ENCODE measurements around the gene ANKRD30A.
"Not testable (repeated sequence)": the region's sequence is repeated elsewhere in the genome, so short reads cannot be mapped to it uniquely, and the experiment has no call there.

The ANKRD30A gene

DNA sequence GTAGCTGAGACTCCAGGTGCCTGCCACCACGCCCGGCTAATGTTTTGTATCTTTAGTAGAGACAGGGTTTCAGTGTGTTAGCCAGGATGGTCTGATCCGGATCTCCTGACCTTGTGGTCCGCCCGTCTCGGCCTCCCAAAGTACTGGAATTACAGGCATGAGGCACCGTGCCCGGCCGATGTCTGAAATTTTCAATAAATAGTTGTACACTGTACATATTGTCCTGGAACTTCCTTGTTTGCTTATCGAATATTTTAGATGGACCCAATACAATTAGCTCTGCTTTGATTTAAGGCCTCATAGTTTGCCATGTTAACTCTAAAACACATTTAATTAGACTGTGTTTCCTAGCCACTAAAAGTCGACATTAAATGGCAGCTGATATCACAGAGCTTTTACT lies 57.3 kb downstream of the ANKRD30A start:
- DNase-seq (ENCODE audit: low spot score), result not testable (repeated sequence)

DNA sequence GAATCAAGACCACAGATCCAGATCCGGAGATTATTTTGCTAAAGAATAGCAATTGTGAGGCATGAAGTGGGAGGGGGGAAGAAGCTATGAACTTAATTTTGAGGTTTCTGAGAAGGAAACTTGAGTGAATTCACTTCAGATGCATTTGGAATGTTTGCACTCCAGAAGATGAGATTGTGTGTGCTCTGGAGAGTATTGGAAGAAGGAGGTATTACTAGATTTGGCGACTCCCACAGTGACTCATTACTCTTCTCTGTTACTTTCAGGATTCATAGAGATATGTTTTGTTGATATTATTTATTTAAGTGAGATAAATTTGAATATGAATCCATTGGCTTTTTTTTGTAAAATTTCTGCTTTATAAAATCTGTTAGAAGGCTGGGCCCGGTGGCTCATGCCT lies 80.7 kb downstream of the ANKRD30A start:
- TF ChIP-seq, protein P1, sequence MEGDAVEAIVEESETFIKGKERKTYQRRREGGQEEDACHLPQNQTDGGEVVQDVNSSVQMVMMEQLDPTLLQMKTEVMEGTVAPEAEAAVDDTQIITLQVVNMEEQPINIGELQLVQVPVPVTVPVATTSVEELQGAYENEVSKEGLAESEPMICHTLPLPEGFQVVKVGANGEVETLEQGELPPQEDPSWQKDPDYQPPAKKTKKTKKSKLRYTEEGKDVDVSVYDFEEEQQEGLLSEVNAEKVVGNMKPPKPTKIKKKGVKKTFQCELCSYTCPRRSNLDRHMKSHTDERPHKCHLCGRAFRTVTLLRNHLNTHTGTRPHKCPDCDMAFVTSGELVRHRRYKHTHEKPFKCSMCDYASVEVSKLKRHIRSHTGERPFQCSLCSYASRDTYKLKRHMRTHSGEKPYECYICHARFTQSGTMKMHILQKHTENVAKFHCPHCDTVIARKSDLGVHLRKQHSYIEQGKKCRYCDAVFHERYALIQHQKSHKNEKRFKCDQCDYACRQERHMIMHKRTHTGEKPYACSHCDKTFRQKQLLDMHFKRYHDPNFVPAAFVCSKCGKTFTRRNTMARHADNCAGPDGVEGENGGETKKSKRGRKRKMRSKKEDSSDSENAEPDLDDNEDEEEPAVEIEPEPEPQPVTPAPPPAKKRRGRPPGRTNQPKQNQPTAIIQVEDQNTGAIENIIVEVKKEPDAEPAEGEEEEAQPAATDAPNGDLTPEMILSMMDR (IDR thresholded peaks at IDR 0.05; ENCODE audit: extremely low read depth, missing control alignments), result no peak
- no peak for DNase-seq (ENCODE audit: low spot score)

DNA sequence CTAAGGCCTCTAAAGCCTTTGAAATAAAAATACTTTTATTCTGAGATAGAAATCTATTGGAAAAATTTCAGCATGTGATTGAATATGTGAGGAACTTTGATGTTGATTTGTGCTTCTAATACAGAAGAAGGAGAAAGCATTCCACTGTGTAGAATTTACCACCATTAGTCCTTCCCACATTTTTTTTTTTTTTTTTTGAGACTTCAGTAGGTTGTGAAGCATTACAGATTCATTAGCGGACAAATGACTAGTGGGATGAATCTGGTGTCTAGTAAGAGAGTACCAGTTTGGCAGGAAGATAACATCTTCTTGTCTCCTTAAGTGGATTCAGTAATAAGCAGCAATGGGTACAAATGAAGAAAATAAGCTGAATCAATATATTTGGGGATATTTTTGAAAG lies 95.5 kb downstream of the ANKRD30A start:
- DNase-seq (ENCODE audit: low spot score), result no peak
- TF ChIP-seq, protein P1 (IDR thresholded peaks at IDR 0.05; ENCODE audit: extremely low read depth, missing control alignments), result no peak

DNA sequence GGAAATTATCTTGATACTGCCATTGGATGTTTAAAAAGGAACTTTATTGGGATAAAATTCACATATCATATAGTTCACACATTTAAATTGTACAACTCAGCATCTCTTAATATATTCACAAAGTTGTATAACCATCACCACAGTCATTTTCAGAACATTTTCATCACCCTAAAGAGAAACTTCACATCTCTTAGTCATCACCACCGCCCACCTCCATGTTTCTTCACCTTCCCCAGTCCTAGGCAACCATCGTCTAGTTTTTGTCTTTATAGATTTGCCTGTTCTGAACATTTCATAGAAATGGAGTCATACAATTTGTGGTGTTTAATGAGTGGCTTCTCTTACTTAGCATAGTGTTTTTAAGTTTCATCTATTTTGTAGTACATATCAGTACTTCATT lies 96.6 kb downstream of the ANKRD30A start:
- DNase-seq (ENCODE audit: low spot score), result no peak
- TF ChIP-seq, protein P1 (IDR thresholded peaks at IDR 0.05; ENCODE audit: extremely low read depth, missing control alignments), result no peak

DNA sequence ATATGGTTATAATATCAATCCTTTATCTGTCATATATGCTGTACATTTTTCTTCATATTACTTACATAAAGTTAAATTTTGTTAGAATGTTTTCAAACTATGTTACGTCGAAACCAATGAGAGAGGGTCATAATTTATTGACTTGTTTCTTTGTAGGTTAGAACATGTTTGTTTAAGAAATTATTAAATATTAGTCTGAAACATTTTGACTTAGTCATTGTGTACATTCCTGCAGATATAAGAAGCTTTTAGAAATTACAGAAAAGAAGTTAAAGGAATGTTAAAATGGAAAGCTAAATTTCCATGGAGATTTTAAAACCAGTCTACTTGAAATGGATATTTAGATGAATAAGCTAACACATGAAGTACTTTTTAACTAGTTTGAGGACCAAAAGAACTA lies 99.8 kb downstream of the ANKRD30A start:
- no peak for DNase-seq (ENCODE audit: low spot score)
- TF ChIP-seq, protein P1 (IDR thresholded peaks at IDR 0.05; ENCODE audit: extremely low read depth, missing control alignments), result no peak

DNA sequence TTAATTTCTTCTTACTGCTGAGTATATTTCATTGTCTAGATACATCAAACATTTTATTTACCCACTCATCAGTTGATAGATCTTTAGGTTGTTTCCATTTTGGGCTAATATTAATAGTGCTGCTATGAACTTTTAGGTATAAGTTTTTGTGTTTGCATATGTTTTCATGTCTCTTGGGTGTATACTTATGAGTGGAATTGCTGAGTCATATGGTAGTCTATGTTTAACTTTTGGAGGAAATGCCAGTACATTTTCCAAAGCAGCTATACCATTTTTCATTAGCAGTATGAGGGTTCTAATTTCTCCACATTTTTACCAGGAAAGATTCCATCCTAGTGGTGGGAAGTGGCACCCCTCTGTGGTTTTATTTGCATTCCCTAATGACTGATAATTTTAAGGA lies 101.1 kb downstream of the ANKRD30A start:
- no peak for DNase-seq (ENCODE audit: low spot score)
- TF ChIP-seq, protein P1 (IDR thresholded peaks at IDR 0.05; ENCODE audit: extremely low read depth, missing control alignments), result no peak

DNA sequence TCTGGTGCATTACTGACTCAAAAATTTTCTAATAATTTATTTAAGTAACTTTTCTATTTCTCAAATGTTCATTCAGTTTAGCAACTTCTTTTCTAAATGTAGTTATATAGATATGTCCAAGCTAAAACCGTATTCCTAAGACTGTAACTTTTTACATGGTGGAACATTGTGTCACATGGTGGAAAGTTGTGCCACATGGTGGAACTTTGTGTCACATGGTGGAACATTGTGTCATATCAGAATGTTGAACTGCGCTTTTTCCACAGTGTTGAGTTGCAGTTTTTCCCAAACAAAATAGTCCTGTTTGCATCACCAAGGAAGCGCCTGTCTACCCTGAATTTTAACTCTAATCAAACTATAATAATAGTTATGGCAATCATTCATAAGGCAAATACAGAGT lies 109.3 kb downstream of the ANKRD30A start:
- DNase-seq (ENCODE audit: low spot score), result no peak
- TF ChIP-seq, protein P1 (IDR thresholded peaks at IDR 0.05; ENCODE audit: extremely low read depth, missing control alignments), result no peak

DNA sequence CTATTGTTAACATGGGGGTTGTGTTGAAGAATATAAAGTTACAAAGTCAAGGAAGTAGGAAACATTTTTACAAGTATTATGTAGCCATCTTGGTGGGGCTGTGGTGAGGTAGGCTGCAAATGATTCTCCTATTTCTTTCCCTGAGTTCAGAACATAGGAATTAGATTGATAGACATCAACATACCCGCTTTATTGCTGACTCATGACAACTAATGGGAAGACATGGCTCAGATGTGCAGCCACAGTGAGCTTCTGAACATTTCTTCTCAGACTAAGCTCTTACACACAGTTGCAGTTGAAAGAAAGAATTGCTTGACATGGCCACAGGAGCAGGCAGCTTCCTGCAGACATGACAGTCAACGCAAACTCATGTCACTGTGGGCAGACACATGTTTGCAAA lies 110.7 kb downstream of the ANKRD30A start:
- no peak for DNase-seq (ENCODE audit: low spot score)
- TF ChIP-seq, protein P1 (IDR thresholded peaks at IDR 0.05; ENCODE audit: extremely low read depth, missing control alignments), result no peak
